RWPE2 (cell line): ENCODE measurements around the gene WDR70.

Experiments used
- ATAC-seq: fragments of 200-7000 bp; cut with Tn5 transposase; 3 replicates; pipeline ENCODE4 v1.9.1; 2021; ENCODE audit warnings: low read depth
- DNase-seq: peaks from one replicate; pipeline ENCODE4 v3.0.0-alpha.2; 2020; ENCODE audit warnings: low spot score
- H3K27ac ChIP-seq: fragments of 450-650 bp; 2 replicates; pipeline ENCODE4 v1.5.1; 2017; ENCODE audit warnings: mild to moderate bottlenecking; ENCODE audit not compliant: poor library complexity, severe bottlenecking
- H3K27me3 ChIP-seq: fragments of 250-450 bp; sonication (Bioruptor Pico); 2 replicates; pipeline ENCODE4 v1.5.1; 2021; ENCODE audit warnings: mild to moderate bottlenecking, moderate library complexity; ENCODE audit not compliant: insufficient read depth, poor library complexity, severe bottlenecking
- H3K36me3 ChIP-seq: fragments of 250-450 bp; sonication (Bioruptor Pico); 2 replicates; pipeline ENCODE4 v1.5.1; 2020; ENCODE audit warnings: low read depth, mild to moderate bottlenecking, moderate library complexity
- H3K4me1 ChIP-seq: fragments of 250-450 bp; sonication (Bioruptor Pico); 2 replicates; pipeline ENCODE4 v1.5.1; 2021; ENCODE audit warnings: mild to moderate bottlenecking, moderate library complexity; ENCODE audit not compliant: insufficient read depth, poor library complexity, severe bottlenecking
- H3K4me3 ChIP-seq: fragments of 250-450 bp; sonication (Bioruptor Pico); 2 replicates; pipeline ENCODE4 v1.5.1; 2021; ENCODE audit warnings: mild to moderate bottlenecking, moderate library complexity; ENCODE audit not compliant: severe bottlenecking
- H3K9me3 ChIP-seq: fragments of 250-450 bp; sonication (Bioruptor Pico); 2 replicates; pipeline ENCODE4 v1.5.1; 2021; ENCODE audit warnings: mild to moderate bottlenecking, moderate library complexity; ENCODE audit not compliant: severe bottlenecking
- TF ChIP-seq, protein P1 (sequence below): fragments of 450-650 bp; IDR thresholded peaks from one replicate; pipeline ENCODE4 v1.5.1; 2017; ENCODE audit warnings: mild to moderate bottlenecking, moderate library complexity; ENCODE audit not compliant: poor library complexity, severe bottlenecking

WDR70 gene

DNA sequence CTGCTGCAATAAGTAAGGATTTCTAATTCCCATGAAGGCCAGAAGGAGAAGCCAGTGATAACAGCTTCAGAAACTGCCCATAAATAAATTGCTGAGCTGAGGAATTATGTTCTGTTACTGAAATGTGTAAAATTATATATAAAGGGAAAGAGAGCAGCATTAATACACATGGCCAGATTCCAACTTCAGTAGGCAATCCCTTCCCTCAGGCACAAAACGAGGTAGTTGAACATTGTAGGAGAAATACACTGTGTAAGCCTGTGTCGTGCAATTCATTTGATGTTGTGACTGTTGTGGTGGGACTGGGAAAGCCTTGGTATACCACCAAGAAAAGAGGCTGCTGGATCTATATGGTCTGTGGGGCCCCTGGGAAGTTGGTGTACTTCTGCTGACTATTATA lies 192.9 kb downstream of the WDR70 start:
- H3K9me3 ChIP-seq = no peaks in the 10 kb centered on the region
- H3K27me3 ChIP-seq = no peaks in the 10 kb centered on the region
- no peak overlapping the region for H3K4me3 ChIP-seq
- DNase-seq (no peak), ATAC-seq (no peak)
- H3K4me1 ChIP-seq = no peaks in the 10 kb centered on the region
- H3K27ac ChIP-seq = no peak overlapping the region
- no peaks in the 10 kb centered on the region for H3K36me3 ChIP-seq
- TF ChIP-seq, protein P1, sequence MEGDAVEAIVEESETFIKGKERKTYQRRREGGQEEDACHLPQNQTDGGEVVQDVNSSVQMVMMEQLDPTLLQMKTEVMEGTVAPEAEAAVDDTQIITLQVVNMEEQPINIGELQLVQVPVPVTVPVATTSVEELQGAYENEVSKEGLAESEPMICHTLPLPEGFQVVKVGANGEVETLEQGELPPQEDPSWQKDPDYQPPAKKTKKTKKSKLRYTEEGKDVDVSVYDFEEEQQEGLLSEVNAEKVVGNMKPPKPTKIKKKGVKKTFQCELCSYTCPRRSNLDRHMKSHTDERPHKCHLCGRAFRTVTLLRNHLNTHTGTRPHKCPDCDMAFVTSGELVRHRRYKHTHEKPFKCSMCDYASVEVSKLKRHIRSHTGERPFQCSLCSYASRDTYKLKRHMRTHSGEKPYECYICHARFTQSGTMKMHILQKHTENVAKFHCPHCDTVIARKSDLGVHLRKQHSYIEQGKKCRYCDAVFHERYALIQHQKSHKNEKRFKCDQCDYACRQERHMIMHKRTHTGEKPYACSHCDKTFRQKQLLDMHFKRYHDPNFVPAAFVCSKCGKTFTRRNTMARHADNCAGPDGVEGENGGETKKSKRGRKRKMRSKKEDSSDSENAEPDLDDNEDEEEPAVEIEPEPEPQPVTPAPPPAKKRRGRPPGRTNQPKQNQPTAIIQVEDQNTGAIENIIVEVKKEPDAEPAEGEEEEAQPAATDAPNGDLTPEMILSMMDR = no peak

DNA sequence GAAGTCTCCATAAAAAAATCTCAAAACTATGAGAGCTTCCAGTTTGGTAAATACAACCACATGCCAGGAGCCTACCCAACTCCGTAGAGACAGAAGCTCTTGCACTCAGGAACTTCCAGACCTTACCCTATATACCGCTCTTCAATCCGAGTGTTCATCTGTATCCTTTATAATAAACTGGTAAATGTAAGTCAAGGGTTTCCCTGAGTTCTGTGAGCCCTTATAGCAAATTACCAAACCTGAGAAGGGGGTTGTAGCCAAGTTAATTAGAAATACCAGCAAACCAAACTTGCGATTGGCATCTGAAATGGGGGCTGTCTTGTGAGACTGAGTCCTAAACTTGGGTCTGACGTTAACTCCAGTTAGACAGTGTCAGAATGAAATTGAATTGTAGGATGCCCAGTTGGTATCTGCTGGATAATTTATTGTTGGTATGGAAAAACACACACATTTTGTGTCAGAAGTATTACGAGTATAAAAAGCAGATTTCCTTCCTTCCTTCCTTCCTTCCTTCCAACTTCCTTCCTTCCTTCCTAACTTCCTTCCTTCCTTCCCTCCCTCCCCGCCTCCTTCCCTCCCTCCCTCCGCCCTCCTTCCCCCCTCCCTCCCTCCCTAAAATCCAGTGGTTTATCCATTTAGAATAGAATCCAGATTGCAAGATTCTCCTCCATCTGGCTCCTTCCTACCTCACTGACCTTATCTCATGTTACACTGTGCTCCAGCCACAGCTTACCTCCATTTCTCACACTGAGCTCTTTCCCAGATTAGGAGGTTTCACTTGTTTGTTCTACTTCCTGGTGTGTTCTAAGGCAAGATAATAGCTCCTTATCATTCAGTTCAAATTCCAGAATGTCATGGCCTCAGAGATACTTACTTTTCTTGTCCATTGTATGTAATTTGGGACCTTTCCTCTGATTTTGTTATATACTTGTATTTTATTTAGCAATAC lies 196.7 kb downstream of the WDR70 start:
- no peak overlapping the region for H3K27ac ChIP-seq
- H3K36me3 ChIP-seq = no peaks in the 10 kb centered on the region
- H3K9me3 ChIP-seq = no peaks in the 10 kb centered on the region
- TF ChIP-seq, protein P1 = no peak
- no peaks in the 10 kb centered on the region for H3K4me1 ChIP-seq
- no peak for ATAC-seq
- no peak for DNase-seq
- H3K27me3 ChIP-seq = no peaks in the 10 kb centered on the region
- no peak overlapping the region for H3K4me3 ChIP-seq

DNA sequence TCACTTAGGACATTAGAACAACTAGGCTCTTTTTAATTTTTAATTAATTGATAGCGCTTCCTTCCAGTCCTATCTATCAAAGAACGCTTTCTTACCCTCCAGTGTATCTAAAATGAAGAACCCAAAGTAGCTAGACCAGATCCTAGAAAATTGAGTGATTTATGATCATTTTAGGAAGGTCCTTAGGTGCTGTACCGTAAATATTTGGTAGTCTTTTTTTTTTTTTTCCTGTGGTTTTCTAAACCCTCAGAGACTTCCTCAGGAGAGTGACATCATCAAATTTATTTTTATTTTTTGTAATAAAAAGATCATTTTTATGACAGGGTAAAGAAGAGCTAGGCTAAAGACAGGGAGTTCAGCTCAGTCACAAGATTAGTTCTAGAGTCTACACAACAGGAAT lies 197.4 kb downstream of the WDR70 start:
- no peaks in the 10 kb centered on the region for H3K27me3 ChIP-seq
- H3K27ac ChIP-seq = no peak overlapping the region
- no peak overlapping the region for H3K4me3 ChIP-seq
- ATAC-seq = no peak
- no peaks in the 10 kb centered on the region for H3K9me3 ChIP-seq
- TF ChIP-seq, protein P1 = no peak
- H3K36me3 ChIP-seq = no peaks in the 10 kb centered on the region
- DNase-seq = no peak
- no peaks in the 10 kb centered on the region for H3K4me1 ChIP-seq

DNA sequence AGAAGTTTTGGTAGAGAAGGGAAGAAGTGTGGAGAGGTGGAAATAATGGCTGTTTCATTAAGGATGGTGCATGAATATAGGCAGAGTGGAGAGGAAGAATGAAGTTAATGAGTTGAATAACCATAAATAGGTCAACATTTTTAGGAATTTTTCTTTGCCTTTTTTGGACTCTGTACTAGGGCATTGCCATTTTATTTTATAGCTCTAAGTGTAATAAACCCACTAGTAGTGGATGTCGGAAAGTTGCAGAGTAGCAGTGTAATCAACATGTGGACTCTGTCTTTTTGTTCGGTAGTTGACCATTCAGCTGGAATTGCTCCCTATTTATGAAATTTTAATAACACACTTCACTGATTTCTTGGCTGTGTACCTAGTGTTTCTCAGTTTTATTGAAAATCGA lies 199.1 kb downstream of the WDR70 start:
- Histone ChIP-seq H3K36me3 (no peaks in the 10 kb centered on the region), H3K4me1 (no peaks in the 10 kb centered on the region), H3K4me3 (no peak overlapping the region), H3K27me3 (no peaks in the 10 kb centered on the region), H3K9me3 (no peaks in the 10 kb centered on the region), H3K27ac (no peak overlapping the region)
- DNase-seq = no peak
- no peak for ATAC-seq
- TF ChIP-seq, protein P1 = no peak

DNA sequence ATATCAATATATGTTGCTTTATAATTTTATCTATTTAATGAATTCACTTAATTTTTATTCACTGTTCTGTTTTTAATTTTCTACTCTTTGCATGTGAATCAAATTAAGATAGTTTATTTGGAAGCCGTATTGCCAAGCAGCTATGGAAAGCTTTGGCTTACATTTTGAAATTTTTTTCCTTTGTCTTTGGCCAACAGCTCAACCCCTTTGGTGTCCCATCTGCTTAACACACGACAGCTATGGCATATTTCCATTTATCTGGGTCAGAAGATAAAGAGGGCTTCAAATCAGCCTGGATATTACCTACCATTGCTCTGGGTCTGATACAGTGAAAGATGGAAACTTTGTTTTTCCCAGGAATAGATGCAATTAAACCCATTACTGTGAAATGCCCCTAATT lies 201.0 kb downstream of the WDR70 start:
- TF ChIP-seq, protein P1 = no peak
- Histone ChIP-seq H3K4me1 (no peaks in the 10 kb centered on the region), H3K27me3 (no peaks in the 10 kb centered on the region), H3K27ac (no peak overlapping the region), H3K36me3 (no peaks in the 10 kb centered on the region), H3K9me3 (no peaks in the 10 kb centered on the region), H3K4me3 (no peak overlapping the region)
- no peak for ATAC-seq
- no peak for DNase-seq
